Measurements from ENCODE around the gene MAL.

Gene MAL

DNA sequence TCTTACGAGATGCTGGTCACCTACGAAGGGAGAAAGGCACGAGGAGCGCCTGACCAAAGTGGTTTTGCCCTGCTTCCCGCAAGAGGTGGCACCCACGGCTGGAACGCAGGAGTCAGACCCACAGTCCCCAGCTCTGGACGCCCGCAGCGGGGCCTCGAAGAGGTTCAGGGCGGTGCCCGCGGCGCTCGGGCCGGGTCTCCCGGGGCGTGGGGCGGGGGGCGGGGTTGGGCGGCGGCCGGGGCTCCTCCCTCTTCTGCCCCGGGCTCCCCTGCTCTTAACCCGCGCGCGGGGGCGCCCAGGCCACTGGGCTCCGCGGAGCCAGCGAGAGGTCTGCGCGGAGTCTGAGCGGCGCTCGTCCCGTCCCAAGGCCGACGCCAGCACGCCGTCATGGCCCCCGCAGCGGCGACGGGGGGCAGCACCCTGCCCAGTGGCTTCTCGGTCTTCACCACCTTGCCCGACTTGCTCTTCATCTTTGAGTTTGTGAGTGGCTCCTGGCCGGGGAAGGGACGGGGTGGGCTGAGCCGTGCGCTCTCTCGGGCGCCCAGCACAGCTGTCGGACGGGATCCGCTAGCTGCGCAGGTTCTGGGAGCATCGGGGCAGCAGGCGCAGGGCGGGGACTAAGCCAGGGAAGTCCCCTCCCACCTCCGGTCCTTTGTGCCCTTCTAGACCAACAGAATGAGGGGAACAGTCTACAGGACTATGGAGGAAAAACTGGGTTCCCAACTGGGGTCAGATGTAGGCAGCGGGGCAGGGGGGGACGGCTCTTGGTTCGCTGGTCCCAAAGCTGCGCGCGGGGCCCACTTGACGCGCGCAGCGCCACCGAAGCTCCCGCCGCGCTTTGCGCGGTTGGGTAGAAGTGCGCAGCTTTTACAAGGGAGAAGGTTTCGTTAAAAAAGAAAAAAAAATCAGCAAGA lies at the start of gene MAL:
MAL (plus strand) TSS at position 303 of the 914 bp plus-strand sequence; CDS start at position 388, 85 bp downstream.
- peak; percentile 71 for DNase-seq (ENCODE audit: low spot score)

DNA sequence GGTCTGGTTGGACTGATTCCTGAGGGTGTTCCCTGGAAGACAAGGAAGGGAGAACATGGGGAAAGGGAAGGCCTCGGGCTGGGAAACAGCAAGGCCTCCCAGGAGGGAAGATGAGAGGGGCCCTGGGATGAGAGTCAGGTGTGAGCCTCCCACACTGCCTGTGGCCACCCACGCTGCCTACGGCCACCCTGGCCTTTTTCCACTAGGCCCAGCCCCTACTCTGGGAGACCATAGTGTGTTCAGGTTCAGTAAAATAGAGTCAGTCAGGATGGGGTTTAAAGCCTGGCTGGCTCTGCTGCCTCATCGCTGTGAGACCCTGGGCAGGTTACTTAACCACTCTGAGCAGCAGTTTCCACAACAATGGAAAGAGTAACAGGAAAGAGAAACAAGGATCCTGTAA lies 47.7 kb upstream of the MAL start:
- no peak for DNase-seq (ENCODE audit: low spot score)

DNA sequence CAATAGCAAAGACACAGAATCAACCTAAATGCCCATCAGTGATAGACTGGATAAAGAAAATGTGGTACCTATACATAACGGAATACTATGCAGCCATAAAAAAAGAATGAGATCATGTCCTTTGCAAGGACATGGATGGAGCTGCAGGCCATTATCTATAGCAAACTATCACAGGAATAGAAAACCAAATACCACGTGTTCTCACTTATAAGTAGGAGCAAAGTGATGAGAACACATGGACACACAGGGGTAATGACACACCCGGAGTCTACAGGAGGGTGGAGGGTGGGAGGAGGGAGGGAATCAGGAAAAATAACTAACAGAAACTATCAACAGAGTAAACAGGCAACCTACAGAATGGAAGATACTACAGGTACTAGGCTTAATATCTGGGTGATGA lies 46.6 kb upstream of the MAL start:
- no peak for DNase-seq (ENCODE audit: low spot score)

DNA sequence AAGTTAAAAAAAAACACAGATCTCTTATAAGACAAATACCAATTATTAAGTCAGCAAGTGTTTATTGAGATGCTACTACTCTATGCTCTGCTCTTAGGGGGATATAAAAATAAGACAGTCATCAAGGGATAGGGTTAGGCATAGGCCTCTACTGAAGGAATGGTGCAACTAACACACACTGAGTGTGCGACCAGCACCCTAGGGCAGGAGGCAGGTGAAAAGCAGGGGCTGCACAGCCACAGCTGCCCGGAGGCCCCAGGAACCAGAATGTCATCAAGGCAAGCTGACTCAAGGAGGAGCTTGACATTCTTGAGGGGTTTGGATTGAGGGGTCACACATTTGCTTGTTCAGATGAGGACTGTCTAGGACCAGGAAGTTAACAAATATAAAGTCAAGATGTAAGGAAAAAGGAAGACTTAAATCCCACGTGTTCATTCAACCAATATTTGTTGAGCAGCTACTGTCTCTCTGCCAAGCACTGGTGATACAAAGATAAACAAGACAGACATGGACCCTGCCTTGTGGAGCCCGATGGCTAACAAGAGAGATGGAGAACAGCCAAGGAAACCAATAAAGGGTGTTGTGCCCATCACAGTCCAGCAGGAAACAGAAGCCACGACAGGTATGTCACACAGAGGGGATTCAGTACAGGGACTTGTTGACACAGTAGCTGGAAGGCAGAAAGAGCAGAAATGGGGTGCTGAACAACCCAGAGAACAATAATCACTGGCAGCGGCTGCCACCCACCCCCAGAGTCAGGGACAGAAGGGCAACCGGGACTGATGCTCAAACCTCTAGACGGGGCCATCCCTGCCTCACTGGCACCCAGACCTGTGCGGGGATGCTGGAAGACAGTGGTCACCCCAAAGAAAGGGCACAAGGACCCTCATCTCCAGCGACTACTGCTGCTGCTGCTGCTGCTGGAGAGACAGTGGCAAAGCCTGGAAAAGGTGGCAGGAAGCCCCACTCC lies 45.8 kb upstream of the MAL start:
- DNase-seq (ENCODE audit: low spot score), result no peak

DNA sequence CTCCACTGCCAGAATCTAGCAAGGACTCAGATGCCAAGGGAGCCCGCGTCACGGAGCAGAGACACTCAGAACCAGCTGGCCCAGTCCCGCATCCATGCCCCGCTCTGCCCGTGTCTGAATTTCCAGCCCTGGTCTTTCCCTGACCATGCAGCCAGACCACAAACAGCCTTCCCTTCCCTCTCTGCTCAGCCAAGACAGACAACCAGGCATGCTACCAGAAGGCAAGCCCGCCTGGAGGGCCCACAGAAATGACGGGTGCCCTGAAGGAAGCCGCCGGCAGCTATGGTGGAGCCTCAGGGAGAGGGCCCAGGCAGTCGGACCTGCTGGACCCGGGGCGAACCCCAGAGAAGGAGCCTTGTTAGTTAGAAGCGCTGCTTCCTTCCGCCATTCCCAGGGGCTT lies 45.1 kb upstream of the MAL start:
- no peak for DNase-seq (ENCODE audit: low spot score)

DNA sequence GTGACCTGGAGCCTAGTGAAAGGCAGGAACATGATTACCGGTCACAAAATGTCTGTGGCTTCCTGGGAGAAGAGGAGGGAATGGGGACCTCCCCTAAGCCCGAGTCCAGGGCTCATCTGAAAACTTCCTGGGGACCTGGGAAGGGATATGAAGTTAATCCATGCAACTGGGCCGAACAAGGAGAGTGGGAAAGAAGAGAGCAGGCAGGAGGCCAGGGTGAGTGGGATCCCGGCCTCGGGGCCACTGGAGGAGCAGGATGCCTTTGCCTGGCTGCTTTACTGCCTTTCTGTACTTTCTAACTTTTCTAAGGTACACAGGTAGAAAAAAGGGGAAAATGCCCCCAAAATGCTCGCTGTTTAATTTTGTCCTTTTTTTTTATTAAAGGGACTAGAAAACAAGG lies 43.4 kb upstream of the MAL start:
- no peak for DNase-seq (ENCODE audit: low spot score)

DNA sequence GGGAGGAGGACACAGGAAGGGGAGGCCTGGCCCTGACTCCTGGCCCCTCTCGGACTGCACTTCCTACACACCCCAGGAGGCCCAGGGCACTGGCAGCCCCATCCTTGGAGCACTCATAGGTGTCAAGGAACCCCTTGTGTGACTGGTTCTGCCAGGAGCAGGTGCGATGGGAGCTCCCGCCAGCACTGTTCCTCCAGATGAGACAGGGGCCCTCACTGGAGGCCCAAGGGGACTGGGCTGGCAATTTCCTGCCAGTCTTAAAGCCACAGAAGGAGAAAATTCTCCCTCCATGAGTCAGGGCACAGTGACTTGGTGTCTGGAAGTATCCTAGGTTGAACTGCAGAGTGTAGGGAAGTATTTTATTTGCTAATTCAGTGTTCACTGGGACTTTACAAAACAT lies 42.8 kb upstream of the MAL start:
- no peak for DNase-seq (ENCODE audit: low spot score)

DNA sequence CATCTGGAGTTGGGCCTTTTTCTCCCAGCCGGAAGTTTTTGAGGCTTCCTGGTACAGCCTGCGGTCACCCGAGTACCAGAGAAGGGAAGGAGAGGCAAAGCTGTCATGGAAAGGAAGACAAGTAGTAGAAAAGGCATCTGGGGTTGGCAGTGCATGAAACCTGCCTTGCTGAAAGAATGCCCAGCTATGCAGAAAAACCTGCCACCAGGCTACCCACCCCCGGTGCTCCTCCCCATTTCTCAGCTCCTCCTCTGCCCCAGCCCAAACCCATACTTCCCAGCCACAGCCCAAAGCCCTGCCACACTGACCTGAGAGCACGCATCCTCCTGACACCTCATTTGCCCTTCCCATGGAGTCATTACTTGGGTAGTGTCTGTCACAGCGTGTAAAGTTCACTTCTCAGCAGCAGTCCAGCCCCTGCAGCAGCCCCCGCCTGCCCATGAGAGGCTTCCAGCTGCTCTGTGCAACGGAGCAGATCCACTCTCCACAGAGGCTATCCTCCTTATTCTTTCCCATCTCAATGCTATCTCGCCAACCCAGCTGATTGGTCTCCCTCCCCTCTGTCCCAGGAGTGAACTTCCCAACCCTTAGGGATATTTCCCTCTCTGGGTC lies 40.4 kb upstream of the MAL start:
- DNase-seq (ENCODE audit: low spot score), result no peak

DNA sequence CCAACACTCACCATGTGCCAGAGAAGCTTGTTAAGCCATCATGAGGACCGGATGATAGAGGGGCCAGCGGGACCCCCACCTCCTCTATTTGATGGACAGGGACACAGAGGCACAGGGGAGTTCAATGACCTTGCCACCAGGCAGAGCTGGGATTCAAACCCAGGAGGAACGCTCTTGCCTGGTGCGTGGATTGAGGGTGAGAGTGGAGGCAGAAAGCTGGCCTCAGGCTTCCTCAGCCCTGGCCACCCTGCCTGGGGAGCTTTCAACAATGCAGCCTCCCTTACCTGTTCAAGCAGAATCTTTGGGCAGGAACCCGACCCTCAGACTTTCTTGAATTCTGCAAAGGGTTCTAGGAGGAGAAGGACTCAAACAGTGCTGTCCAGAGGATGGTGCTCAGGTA lies 39.9 kb upstream of the MAL start:
- DNase-seq (ENCODE audit: low spot score), result no peak

DNA sequence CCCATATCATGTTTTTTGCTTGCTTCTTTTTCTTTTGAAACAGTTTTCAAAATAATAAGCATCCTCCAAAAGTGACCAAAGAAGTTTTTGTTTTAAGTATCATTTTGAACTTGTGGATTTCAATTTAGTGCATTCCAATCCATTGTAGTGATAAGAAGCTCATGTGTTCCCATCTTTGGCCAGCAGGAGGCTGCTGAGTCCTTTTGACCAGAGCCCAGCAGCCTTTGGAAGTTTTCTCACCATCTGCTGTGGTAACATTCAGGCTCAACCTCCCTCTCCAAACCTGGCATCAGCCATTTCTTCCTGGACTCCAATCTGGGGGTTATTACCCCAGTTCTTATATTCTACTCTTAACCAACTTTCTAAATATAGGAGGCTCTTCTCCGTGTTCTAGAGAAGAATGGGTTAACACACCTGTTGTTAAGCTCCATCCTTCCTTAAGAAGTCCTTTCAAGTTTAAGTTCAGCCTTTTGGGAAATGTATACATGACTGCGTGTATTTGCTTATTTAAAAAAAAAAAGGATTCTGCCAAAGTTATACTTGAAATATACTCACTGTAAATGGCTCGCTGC lies 39.0 kb upstream of the MAL start:
- peak; percentile 17 for DNase-seq (ENCODE audit: low spot score)

DNA sequence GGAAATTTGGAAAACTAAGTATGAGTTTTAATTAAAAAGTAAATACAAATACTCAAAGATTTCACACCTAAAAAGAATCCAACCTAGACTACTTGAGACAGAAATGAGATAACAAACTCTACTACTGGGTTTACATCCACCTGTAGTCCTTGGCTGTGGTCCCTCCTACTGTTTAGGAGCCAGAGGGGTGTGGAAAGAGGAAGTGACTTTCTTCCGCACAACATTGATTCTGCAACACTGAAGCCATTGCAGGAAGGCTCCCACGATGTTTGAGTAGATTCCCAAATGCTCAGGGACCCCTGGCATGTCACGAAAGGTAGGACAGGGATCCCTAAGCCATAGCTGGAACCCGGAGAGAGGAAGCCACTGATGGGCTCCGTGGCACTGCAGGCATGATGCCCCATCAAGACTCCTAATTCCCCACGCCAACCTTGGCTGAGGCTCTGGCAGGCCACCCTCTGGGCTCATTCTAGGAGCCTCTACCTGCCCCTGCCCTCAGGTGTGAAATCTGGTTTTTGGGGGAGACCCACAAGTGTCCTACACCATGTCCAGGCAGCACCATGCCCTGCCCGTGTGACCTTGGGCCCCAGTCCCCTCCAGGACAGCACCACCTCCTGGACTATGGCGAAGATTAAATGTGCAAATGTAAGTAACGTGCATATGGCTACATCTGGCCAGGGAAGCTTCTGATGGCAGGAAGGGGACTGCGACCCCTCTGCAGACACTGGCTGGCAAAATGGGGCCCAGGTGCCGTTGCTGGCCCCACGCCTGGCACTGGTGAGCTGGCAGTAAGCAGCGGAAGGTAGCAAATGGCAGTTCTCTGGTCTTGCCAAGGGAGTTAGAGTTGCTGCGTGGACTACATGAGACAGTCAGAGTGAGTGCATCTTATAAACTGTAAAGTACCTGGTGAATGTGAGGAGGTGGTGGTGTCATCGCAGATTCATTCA lies 38.2 kb upstream of the MAL start:
- DNase-seq (ENCODE audit: low spot score), result no peak

DNA sequence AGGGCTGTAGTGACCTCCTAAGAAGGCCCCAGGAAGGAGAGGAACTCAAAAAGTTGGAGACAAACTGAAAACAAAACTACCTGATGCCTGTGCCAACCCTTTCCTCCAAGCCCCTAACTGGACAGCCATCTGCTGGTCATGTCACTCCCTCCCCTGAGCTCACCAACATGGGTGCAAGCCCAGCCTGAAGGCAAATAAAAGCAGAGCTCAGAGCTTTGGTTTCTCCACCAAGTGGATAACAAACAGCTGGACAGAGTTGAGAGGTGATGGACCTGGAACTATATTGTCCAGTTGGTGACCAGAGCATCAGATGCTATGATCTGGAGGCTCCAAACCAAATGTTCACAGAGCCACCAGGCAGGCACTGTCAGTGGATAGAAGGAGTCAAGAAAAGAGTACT lies 34.6 kb upstream of the MAL start:
- DNase-seq (ENCODE audit: low spot score), result no peak

DNA sequence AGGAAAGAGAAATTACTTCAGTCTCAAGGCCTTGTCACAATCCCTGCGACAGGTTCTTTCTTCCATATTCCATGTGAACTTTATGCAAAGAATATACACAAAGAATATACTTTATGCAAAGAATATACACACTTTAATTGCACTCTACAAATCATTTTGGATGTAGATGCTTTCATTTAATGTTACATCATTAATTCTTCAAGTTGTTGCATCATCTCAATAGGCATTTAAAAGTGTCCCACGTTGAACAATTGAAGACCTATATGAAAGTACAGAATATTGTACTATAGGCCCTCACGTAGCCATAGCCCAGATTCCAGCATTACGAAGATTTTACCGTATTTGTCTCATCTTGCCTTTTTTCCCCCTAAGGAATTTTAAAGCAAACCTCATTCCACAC lies 33.1 kb upstream of the MAL start:
- DNase-seq (ENCODE audit: low spot score), result no peak

DNA sequence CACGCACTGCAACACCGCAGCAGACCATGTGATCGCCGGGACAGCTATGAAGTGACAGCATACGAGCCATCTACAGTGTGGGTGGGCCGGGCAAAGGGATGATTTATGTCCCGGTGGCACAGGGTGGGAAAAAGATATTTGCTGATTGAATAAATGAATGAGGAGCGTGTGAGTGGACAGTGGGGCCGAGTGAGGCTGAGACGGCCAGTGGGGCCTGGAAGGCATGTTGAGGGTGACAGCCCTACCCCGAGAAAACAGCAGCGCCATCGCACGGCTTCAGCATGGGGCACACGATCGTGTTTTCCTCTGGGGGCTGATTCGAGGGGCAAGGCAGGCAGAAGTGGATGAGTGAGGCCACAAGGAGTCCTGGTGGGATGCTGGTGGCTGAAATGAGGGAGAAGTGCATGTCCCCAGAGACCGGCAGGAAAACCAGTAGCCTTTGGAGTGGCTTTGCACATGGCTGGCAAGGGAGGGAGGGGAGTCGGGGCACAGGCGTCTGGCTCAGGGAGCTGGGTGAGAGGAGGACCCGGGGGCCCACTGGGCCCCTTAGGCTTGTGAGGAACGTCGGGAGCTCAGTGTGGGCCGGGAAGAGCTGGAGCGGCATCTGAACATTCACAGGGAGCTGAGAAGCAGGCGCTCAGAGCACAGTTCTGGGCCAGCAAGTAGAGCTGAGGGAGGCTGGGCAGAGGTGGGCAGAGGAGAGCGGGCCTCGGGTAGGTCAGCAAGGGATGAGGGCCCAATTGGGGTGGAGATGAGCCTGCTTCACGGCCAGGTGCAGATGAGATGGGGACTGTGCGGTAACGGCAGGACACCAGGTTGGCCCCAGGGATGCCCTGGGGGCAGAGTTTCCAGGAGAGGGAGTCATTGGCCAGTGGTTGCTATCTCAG lies 32.1 kb upstream of the MAL start:
- no peak for DNase-seq (ENCODE audit: low spot score)

DNA sequence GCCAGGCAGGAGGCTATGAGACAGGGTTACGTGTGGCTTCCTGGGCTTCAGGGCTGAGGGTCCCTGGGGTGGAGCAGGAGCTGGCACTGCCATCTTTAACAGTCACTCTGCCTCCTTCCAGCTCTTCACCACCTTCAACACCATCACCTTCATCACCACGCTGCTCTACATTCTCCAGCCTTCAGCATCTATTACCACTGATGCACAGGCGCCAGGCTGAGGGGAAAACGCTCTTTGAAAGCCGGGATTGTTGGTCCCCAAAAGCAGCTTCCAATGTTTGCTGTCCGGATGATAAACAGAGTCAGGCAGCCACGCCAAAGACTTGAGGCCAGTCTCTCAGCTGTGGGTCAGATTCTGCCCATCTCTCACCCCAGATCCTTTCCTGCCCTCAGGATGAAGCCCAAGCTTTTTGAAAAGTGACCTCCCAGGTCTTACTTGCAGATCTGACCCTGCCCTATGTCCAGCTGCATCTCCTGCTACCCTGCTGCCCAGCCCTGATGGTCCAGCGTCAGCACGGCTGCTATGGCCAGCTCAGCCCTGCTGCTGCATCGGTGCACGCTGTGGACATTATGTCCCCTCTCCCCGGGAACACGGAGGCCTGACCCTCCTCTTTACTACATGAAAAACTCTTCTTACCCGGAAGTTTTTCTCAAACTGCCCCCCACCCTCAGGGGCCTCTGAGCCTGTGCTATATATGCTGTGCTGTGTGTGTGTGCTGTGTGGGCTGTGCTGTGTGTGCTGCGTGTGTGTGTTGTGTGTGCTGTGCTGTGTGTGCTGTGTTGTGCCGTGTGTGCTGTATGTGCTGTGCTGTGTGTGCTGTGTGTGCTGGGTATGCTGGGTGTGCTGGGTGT lies 31.2 kb upstream of the MAL start:
- DNase-seq (ENCODE audit: low spot score), result no peak

DNA sequence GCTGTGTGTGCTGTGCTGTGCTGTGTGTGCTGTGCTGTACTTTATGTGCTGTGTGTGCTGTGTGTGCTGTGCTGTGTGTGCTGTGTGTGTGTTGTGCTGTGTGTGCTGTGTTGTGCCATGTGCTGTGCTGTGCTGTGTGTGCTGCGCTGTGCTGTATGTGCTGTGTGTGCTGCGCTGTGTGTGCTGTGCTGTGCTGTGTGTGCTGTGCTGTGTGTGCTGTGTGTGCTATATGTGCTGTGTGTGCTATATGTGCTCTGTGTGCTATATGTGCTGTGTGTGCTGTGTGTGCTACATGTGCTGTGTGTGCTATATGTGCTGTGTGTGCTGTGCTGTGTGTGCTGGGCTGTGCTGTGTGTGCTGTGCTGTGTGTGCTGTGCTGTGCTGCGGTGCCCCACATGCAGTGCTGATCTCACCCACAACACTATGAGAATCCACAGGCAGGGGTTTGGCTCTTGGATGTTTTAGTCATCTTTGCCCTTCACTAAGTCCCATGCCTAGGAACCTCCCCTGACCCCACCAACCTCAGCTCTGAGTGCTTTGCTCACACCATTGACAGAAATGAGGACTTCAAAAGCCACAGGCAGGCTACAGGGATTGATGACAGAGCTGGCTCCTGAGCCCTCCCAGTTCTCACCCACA lies 30.5 kb upstream of the MAL start:
- no peak for DNase-seq (ENCODE audit: low spot score)

DNA sequence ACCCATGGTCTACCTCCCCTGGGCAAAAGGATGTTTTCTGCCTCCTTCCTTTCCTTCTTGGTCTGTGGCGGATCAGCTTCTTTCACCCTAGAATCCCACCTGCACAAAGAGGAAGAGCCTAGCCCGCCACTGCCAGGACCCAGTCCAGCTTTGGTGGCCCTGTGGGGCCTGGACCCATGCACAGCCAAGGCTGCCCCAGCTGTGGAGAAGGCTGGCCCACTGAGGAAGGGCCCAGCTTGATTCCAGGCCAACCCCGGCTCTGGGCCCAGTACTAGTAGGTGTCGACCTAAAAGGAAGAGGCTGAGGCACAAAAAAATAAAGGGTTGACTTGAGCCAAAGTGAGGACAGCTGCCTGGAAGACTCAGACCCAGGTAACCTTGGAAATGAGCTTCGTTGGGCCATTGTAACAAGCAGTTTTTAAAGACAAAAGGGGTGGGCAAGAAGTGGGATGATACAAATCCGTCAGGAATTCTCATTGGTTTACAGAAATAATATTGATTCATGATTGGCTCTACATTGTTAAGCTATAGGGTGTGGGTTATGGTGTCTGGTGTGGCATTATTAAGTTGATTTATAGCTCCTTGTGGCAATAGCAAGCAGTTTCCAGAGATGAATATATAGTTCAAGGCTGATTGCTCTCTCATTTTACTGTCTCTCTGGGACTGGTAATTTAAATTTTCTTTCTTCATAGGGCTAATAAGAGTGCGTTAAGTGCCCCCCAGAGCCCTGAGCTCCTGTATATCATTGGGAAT lies 29.8 kb upstream of the MAL start:
- DNase-seq (ENCODE audit: low spot score), result no peak
